ENCODE data around the gene ELANE.

ELANE gene

DNA sequence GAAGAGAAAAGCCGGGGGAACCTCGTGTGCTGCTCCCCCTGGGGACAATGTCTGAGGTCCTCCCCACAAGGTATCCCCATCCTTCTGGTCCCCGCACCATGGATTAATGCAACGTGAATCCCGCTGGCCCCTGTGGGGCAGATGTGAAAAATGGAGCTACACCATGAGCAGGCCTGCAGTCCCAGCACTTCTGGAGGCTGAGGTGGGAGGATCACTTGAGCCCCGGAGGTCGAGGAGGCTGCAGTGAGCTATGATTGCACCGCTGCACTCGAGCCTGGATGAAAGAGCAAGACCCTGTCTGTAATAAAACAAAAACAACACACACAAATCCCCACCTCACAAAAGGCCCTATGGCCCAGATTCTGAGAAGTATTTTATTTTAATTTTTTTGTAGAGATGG is 6.2 kb downstream of the ELANE start:
- in situ Hi-C loops (cut with MboI; ENCODE audit: low pct_unique_long_range_greater_than_20kb, low sequenced_read_pairs) = no loop called here
- DNase-seq = no peak

DNA sequence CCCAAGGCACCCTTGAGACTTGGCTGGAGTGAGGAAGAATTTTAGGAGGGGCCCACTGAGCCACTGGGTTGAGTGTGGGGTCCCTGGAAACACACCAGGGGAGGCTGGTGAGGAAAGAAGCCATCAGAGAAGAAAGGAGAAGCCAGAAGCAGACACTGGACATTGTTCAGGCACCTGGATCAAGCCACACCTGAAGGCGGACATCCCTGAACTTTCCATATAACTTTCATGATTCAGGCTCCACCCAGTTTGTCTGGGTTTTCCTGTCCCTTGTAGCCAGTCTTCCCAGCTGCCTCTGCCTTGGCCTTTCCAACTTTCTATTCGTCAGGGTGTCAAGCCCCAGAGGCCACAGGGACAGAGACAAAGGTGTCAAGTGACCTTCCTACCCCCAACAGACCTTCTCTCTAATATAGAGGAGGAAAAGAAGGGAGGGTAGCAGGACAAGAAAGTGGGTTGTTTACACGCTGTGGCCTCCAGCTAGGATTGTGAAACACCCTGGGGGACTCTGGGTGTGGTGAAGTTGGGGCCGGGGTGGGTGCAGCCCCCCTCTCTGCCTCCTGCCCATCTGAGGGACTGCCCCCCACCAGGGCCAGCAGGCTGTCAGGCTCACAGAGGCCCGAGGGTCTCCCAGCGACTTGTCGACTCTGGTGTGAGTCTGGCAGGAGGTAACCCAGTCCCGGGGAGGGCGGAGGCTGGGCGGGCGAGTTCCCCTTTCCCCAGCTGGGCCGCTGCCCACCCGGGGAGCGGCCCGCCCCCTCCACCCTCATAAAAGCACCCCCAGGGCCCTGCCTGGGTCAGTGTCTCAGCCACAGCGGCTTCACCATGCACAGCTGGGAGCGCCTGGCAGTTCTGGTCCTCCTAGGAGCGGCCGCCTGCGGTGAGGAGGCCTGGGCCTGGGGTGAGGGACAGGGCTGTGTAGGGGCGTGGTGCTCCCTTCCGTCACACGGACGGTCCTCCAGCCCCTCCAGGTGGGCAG is 7.1 kb downstream of the ELANE start, which contains the start of gene CFD:
Gene CFD (plus strand): TSS at position 797 of the 976 bp plus-strand sequence. CDS start 26 bp downstream, at position 823.
- DNase-seq = peak; percentile 82
- in situ Hi-C loops (cut with MboI; ENCODE audit: low pct_unique_long_range_greater_than_20kb, low sequenced_read_pairs) = no loop called here

DNA sequence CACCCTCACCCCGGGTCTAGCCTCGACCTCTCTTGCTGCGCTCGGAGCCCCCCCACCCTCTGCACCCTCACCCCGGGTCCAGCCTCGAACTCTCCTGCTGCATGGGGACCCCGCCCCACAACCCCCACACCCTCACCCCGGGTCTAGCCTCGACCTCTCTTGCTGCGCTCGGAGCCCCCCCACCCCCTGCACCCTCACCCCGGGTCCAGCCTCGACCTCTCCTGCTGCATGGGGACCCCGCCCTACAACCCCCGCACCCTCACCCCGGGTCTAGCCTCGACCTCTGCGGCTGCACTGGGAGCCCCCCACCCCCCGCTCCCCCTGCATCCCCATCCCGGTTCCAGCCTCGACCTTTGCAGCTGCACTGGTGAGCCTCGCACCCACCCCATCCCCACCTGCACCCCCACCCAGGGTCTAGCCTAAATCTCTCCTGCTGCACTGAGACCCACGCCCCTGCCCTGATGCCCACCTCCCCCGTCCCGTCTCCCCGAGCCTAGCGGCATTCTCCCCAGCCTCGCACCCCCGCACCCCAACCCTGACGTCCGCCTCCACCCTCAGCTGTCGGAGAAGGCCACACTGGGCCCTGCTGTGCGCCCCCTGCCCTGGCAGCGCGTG is 9.1 kb downstream of the ELANE start:
- DNase-seq = no peak
- in situ Hi-C loops (cut with MboI; ENCODE audit: low pct_unique_long_range_greater_than_20kb, low sequenced_read_pairs) = no loop called here

DNA sequence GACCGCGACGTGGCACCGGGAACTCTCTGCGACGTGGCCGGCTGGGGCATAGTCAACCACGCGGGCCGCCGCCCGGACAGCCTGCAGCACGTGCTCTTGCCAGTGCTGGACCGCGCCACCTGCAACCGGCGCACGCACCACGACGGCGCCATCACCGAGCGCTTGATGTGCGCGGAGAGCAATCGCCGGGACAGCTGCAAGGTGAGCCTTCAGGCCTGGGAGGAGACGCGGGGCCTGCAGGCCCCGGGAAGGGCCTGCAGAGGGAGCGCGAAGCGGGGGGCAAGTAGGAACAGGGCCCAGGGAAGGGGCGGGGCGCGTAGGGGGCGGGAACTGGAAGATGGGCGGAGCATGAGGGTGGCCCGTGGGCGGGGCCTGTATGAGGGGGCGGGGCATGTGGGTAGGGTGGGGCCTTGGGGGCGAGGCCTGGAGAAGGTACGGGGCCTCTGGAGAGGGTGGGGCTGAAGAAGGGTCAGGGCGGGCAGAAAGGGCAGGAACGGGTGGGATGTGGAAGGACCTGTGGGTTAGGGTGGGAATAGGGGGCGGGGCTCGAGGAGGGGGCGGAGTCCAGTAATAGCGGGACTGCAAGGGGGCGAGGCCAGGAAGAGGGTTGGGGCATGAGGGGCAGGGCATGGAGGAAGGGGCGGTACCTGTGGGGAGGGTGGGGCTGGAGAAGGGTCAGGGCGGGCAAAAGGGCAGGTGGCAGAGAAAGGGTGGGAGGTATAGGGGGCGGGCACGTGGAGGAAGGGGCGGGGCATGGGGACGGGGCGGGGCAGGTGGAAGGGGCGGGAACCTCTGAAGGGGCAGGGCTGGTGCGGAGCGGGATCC is 9.9 kb downstream of the ELANE start:
- in situ Hi-C loops (cut with MboI; ENCODE audit: low pct_unique_long_range_greater_than_20kb, low sequenced_read_pairs) = no loop called here

DNA sequence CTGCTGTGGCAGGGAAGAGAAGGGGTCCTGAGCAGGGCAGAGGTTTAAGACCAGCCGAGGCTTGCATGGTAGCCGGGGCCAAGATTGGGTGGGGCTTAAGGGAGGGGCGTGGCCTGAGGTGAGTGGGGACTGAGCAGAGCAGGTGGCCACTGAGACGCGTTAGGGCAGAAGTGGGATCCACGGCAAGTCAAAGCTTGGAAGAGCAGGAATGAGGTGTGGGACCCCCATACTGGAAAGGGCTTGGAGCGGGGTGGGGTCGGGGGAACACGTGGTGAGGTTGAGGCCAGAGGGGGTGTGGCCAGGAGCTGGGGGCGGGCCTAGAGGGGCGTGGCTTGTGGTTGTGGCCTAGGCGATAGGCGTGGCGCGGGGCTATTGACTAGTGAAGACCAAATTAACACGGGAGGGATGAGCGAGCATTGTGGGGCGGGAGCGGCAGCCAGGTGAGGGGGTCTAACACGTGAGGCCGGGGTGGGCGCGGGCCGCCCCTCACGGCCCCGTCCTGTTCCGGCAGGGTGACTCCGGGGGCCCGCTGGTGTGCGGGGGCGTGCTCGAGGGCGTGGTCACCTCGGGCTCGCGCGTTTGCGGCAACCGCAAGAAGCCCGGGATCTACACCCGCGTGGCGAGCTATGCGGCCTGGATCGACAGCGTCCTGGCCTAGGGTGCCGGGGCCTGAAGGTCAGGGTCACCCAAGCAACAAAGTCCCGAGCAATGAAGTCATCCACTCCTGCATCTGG is 10.6 kb downstream of the ELANE start:
- in situ Hi-C loops (cut with MboI; ENCODE audit: low pct_unique_long_range_greater_than_20kb, low sequenced_read_pairs) = no loop called here
- no peak for DNase-seq

More for the DNA sequence above, 9.9 kb downstream of the ELANE start:
- DNase-seq = no peak

DNA sequence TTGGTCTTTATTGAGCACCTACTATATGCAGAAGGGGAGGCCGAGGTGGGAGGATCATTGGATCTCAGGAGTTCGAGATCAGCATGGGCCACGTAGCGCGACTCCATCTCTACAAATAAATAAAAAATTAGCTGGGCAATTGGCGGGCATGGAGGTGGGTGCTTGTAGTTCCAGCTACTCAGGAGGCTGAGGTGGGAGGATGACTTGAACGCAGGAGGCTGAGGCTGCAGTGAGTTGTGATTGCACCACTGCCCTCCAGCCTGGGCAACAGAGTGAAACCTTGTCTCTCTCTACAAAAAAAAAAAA is 11.2 kb downstream of the ELANE start:
- no peak for DNase-seq
- in situ Hi-C loops (cut with MboI; ENCODE audit: low pct_unique_long_range_greater_than_20kb, low sequenced_read_pairs) = no loop called here

DNA sequence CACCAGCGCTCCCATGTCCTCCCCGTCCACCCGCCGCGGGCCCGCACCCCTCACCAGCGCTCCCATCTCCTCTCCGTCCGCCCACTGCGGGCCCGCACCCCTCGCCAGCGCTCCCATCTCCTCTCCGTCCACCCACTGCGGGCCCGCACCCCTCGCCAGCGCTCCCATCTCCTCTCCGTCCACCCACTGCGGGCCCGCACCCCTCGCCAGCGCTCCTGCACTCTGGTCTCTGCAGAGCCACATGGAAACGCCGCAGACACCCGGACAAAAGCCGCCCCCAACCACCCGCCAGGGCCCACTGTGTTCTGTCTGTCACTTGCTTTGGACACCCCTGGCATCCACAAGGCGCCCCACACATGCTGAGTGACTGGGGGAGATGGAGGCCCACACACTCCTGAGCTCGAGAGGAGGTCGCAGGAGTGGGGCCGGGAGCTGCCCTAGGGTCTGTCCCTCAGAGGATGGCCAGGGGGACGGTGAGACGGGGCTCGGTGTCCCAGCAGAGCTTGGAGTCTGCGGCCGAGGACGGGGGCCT is 14.7 kb downstream of the ELANE start:
- in situ Hi-C loops (cut with MboI; ENCODE audit: low pct_unique_long_range_greater_than_20kb, low sequenced_read_pairs) = no loop called here
- no peak for DNase-seq

DNA sequence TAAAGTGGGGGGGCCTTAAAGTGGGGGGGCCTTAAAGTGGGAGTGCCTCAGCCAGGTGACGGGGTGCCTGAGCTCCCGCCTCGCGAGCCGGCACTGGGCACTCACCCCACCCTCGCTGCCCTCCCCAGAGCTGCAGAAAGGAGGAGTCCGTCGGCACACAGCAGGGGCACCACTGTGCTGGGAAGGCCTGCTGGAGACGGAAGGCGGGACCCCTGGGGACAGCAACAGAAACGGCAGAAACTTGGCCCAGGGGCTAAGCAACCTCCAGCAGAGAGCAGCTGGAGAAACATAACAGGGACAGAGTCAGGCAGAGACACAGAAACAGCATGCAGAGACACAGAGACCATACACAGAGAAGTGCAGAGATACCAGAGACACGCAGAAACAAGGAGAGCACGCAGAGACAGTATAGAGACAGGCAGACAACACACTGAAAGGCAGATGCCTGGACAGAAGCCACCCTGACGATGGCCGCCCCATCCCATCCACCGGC is 15.2 kb downstream of the ELANE start:
- DNase-seq = no peak
- in situ Hi-C loops (cut with MboI; ENCODE audit: low pct_unique_long_range_greater_than_20kb, low sequenced_read_pairs) = no loop called here

DNA sequence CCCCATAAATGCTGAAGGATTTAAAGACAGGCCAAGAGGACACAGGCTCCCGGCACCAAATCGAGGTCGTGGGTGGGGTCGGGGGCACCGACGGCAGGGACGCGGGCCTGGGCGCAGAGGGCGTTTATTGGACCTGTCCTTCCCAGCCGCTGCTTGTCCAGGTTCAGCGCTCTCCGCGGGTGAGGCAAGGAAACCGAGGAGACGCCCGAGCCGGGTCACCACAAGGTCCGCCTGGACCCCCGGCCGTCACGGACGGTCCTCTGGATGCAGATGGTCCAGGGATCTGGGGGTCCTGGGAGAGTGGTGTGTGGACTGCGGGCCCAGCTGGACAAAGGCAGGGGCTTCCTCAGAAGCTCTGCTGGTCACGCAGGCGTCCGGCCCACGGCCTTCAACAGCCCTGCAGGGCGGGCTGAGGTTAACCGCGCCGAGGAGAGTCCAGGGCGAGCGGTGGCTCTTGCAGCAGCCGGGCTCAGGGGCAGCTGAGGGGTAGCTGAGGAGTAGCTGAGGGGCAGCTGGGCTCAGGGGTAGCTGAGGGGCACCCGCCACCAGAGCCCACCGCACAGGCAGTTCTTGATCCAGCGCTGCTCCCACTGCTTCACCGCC is 15.9 kb downstream of the ELANE start:
- in situ Hi-C loops (cut with MboI; ENCODE audit: low pct_unique_long_range_greater_than_20kb, low sequenced_read_pairs) = no loop called here
- DNase-seq = no peak

DNA sequence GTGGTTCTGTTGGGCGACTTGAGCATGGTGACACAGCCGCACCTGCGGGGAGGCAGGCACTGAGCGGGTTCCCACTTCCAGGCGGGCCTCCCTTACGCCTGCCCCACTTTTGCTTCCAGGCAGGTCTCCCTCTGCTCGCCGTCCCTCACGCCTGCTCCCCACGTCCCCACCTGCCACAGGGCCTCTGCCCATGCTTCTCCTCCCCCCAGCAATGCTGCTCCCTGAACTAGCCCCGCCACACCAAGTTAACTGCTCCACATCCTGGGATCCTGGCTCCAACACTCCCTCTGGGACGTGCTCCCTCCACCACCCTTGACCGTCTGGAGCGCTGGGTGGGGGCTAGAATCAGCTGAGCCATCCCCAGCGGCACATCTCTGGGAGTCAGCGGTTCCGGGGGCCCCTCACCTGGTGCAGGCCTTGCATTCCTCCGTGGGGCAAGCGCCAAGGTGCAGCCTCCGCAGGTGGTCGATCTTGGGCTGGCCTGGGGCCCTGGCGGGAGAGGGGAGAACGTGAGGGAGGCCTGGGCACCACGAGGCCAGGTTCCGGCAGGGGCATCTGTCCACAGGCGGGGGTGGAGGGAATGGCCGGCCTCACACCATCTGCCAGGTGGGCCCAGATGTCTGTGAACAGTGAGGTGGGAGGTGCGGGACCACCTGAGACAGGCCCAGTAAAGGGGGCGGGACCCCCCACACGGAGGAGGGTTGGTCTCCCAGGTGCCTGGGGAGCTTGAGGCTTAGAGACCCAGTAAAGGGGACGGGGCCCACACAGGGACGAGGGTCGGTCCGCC is 16.5 kb downstream of the ELANE start:
- no peak for DNase-seq
- in situ Hi-C loops (cut with MboI; ENCODE audit: low pct_unique_long_range_greater_than_20kb, low sequenced_read_pairs) = no loop called here

DNA sequence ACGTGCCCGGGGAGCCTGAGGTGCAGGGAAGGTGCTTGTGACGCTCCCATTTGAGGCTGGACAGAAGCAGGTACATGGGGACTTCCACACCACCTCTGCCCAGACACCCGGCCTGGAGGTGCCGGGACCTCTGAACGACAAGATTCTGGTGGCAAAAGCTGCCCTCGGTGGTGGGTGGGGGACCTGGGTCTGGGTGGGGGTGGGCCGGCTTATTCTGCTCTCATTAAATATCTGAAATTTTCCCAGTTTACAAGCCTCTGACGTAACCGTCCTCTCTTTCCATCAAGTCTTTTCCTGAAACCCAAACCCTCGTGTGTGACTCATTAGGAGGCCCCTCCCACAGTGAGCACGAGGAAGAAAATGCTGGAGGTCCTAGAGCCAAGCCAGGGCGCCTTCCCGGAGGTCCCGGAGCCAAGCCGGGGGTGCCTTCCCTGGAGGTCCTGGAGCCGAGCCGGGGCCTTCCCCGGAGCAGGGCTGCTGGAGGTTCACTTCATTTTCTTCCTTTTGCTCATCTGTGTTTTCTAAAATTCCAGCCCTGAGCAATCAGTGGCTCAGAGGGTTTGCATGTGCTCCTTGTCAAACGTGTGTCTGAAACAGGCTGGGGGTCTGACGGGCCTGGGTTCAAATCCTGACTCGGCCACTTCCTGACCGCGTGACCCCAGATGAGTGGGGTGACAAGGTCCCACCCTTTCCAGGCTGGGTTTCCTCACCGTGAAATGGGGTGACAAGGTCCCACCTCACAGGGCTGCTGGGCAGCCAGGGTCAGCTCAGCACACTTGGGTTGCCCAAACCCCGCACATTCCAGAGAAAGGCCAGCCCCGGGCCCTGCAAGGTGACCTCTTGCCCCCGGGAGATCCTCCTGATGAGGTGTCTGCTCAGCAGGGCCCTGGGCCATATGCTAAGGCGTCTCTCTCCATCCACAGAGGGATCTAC is 17.4 kb downstream of the ELANE start:
- in situ Hi-C loops (cut with MboI; ENCODE audit: low pct_unique_long_range_greater_than_20kb, low sequenced_read_pairs) = no loop called here
- DNase-seq = no peak

DNA sequence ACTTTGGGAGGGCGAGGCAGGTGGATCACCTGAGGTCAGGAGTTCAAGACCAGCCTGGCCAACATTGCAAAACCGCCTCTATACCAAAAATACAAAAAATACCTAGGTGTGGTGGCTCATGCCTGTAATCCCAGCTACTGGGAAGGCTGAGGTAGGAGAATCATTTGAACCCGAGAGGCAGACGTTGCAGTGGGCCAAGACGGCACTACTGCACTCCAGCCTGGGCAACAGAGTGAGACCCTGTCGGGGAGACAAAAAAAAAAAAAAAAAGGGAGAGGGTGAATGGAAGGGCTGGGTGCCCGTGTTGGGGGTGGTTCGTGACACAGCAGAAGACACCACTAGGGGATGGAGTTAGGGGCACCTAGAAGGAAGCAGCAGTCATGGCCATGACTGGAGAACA is 18.2 kb downstream of the ELANE start:
- no peak for DNase-seq
- in situ Hi-C loops (cut with MboI; ENCODE audit: low pct_unique_long_range_greater_than_20kb, low sequenced_read_pairs) = no loop called here

DNA sequence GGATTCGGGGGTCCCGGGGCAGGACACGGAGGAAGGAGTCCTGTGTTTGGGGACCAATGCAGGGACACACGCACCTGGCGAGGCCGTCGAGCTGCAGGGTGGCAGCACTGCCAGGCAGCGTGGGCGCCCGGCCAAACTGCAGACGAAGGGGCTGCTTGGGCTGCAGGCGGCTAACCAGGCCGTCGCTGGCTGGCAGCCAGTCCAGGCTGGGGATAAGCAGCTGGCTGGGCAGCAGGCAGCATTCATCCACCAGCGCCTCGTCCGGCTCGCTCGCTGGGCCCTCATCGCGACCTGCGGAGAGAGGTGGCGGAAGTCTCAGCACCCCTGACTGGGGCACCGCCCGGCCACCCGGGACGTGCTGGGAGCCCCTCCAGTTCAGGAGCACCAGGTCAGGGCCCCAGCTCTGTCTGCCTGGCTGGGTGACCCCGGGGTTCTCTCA is 18.9 kb downstream of the ELANE start:
- in situ Hi-C loops (cut with MboI; ENCODE audit: low pct_unique_long_range_greater_than_20kb, low sequenced_read_pairs) = no loop called here
- no peak for DNase-seq

DNA sequence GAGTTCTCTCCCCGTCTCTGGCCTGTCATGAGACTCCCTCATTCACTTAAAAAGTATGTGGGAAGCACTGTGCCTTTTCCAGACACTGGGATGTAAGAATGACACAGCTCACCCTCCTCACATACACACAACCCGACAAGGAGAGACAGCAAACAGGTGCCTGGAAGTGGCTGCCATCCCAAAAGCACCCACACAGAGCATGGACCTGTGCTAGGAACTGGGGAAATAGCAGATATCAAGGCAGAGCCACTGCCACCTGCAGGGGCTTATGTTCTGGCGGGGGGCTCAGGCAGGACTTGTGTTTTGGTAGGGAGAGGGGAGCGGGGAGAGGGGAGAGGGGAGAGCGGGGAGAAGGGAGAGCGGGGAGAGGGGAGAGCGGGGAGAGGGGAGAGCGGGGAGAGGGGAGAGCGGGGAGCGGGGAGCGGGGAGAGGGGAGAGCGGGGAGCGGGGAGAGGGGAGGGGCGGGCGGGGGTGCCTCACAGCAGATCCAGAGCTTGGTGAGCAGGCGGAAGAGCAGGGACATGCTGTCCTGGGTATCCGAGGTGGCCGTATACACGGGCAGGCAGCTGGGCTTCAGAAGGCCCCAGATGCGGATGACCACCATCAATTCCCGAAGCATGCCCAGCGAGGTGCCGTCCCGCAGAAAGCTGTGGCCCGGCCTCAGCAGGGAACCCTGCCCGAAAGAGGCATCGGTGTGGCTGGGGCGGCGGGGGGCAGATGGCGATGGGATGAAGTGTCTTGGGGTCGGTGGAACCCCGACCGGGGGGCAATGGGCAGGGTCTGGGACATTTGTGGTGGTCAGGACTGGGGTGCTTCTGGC is 19.6 kb downstream of the ELANE start:
- in situ Hi-C loops (cut with MboI; ENCODE audit: low pct_unique_long_range_greater_than_20kb, low sequenced_read_pairs) = no loop called here
- no peak for DNase-seq

DNA sequence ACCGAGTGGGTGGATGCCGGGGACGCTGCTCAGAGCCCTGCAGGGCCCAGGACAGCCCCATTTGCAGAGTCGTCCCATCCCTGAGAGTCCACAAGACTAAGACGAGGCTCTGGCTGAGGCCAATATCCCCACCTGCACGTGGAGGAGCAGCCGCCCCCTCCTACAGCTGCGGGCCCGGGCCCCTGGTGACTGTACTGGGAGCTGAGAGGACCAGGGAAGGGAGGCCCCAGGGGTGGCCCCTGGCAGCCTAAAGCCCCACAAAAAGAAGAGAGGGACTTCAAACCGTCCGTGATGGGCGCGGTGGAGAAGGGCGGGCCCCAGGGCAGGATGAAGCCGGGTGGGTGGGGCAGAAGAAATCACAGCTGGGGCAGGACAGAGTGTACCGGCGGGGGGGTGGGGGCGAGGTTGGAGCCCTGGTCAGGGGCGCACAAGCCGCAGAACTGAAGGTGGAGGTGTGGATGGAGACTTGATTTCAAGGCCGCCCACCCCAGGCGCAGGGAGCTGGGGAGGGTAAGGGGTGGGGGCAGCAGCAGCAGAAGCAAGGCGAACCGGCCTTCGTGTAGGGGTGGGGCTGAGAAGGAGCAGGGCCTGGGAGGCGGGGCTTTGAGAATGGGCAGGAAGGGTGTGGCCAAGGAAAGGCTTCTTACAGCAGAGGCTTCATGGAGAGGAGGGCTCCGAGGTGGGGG is 20.3 kb downstream of the ELANE start:
- peak; percentile 70 for DNase-seq
- in situ Hi-C loops (cut with MboI; ENCODE audit: low pct_unique_long_range_greater_than_20kb, low sequenced_read_pairs) = no loop called here

All from KBM-7 (cell line).